Prostate gland (tissue), 2 donors: Measurements from ENCODE around the gene HBD.

Experiments used
- CTCF ChIP-seq, 4 experiments: fragments of 200-600 bp in 2 of 4; fragments of 450-650 bp in 2 of 4; sonication (generic) in 2 of 4; IDR thresholded peaks; 1 replicate in 3 of 4; 2 replicates in 1 of 4; pipeline ENCODE4 v1.5.1; 2016 to 2019; ENCODE audit warnings: antibody characterized with exemption in 4 of 4, mild to moderate bottlenecking in 2 of 4, moderate library complexity in 2 of 4
- POLR2A ChIP-seq: fragments of 450-650 bp; IDR thresholded peaks from one replicate; pipeline ENCODE4 v1.6.1; 2016; ENCODE audit warnings: antibody characterized with exemption, mild to moderate bottlenecking
- POLR2AphosphoS5 ChIP-seq: sonication (generic); formaldehyde crosslinking; IDR thresholded peaks from one replicate; pipeline ENCODE4 v1.6.1; 2017; ENCODE audit warnings: antibody characterized with exemption

GRCh38 chr11:5250543-5251204, 16.4 kb upstream of the HBD start:
- TF ChIP-seq CTCF (IDR thresholded peaks at IDR 0.05) (no peak), POLR2A (no peak), POLR2AphosphoS5 (no peak)
